GM19240 (cell line): ENCODE results near the gene GIT1.

Experiments used
- DNase-seq: peaks from one replicate; pipeline ENCODE4 v3.0.0; 2011; ENCODE audit warnings: low spot score; ENCODE audit not compliant: insufficient read length

Gene GIT1

GRCh38 chr17:29615492-29616299 is 26.2 kb upstream of the GIT1 start:
- DNase-seq: peak; percentile 84

- DNase-seq: no peak
Measured at GRCh38 chr17:29615048-29615385, 25.6 kb upstream of the GIT1 start.

- DNase-seq: no peak
Measured at GRCh38 chr17:29614349-29615047, 25.1 kb upstream of the GIT1 start.

GRCh38 chr17:29613856-29614255 is 24.4 kb upstream of the GIT1 start:
- DNase-seq: no peak

GRCh38 chr17:29613352-29613837 is 23.9 kb upstream of the GIT1 start:
- DNase-seq: peak; percentile 47

GRCh38 chr17:29612404-29613280 is 23.2 kb upstream of the GIT1 start:
- DNase-seq: no peak

GRCh38 chr17:29612094-29612403 is 22.6 kb upstream of the GIT1 start:
- no peak for DNase-seq

GRCh38 chr17:29611351-29612093 is 22.1 kb upstream of the GIT1 start:
- DNase-seq: no peak

GRCh38 chr17:29610395-29610794 is 20.9 kb upstream of the GIT1 start:
- no peak for DNase-seq

GRCh38 chr17:29608986-29609385 is 19.5 kb upstream of the GIT1 start:
- no peak for DNase-seq

- DNase-seq: no peak
Measured at GRCh38 chr17:29607557-29608195, 18.2 kb upstream of the GIT1 start.

GRCh38 chr17:29603109-29603674 is 13.7 kb upstream of the GIT1 start:
- DNase-seq: no peak

- DNase-seq: no peak
Measured at GRCh38 chr17:29597361-29598172, 8.1 kb upstream of the GIT1 start.

GRCh38 chr17:29596811-29597210 is 7.4 kb upstream of the GIT1 start:
- DNase-seq: no peak

GRCh38 chr17:29595943-29596774 is 6.7 kb upstream of the GIT1 start:
- no peak for DNase-seq

GRCh38 chr17:29595107-29595942 is 5.9 kb upstream of the GIT1 start:
- no peak for DNase-seq

- no peak for DNase-seq
Measured at GRCh38 chr17:29594519-29595090, 5.2 kb upstream of the GIT1 start.
